Measurements from ENCODE around the gene KRTAP1-5. TPM values are rescaled to one million over a fixed set of nuclear protein-coding genes. Genes with fewer than 3 reads are reported as not detected.

Gene KRTAP1-5
- total RNA-seq, 1 donor from 2014 or later = not detected

DNA sequence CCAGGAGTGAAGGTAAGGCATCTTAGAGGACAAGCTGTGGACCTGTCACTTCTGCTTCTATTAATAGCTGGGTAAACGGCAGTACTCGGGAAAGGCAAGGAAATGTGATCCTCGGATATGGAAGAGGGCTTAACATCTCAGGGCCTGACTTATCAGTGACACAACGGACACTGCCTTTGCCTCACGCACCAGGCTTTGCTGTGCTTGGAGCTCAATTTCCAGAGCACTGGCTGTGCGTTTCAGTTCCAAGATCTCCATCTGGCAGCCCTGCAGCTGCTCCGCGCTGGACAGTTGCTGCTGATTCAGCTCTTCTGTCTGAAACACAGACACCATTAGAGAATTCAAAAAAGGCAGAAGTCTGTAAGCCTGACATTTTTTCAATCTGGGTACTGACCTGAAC lies 46.4 kb downstream of the KRTAP1-5 start:
- Mint-ChIP-seq H3K36me3 (ENCODE audit: low read depth) (no peaks in the 10 kb centered on the region), H3K27ac (no peak overlapping the region), H3K9me3 (no peaks in the 10 kb centered on the region), H3K4me1 (no peaks in the 10 kb centered on the region), H3K27me3 (peaks cover 13% of the 10 kb centered on the region), H3K4me3 (no peak overlapping the region)
- intact Hi-C loops (cut with micrococcal nuclease) = no loop called here
- no peak for DNase-seq

DNA sequence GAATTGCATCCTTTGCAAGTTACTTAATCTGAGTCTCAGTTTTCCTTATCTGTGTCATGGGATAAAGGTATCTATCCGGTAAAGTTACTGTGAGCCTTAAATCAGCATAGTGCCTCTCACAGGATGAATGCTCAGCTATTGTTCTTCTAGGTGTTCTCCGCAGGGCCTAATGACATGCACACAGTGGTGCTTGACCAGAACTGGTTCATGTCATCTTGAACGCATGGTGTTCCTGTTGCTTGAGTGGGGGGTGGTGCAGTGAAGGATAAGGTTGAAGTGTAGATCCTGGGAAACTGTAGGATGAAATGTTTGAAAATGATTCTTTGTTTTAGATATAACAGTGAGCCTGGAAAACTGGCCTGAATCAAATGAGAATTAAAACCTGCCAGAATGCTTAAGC lies 46.9 kb downstream of the KRTAP1-5 start:
- DNase-seq = no peak
- Mint-ChIP-seq H3K9me3 (no peaks in the 10 kb centered on the region), H3K27ac (no peak overlapping the region), H3K27me3 (peaks cover 16% of the 10 kb centered on the region), H3K4me3 (no peak overlapping the region), H3K4me1 (no peaks in the 10 kb centered on the region), H3K36me3 (ENCODE audit: low read depth) (no peaks in the 10 kb centered on the region)
- intact Hi-C loops (cut with micrococcal nuclease) = no loop called here

DNA sequence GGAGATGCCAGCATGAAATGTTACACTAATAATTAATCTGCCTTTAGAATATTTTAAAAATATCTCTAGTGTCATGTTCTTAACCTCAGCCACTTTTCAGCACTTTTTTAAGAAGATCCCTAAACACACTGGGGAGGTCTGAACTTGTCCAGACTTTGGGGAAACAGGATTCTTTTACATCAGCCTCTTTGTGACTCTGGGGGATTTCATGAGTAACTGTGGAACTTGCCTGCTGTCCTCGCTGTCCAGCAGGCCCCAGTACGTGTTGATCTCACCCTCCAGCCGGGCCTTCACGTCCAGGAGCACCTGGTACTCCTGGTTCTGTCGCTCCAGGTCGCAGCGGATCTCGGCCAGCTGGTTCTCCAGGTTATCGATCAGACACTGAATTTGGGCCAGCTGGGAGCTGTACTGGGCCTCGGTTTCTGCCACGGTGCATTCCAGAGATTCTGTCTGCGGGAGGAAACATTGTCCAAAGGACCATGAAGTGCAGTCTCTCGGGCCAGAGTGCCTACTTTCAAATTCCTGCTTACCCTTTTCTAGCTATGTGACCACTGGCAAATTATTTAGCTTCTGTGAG lies 48.3 kb downstream of the KRTAP1-5 start:
- intact Hi-C loops (cut with micrococcal nuclease) = no loop called here
- no peak for DNase-seq
- Mint-ChIP-seq H3K9me3 (no peaks in the 10 kb centered on the region), H3K36me3 (ENCODE audit: low read depth) (no peaks in the 10 kb centered on the region), H3K27me3 (peaks cover 12% of the 10 kb centered on the region), H3K4me3 (no peak overlapping the region), H3K4me1 (no peaks in the 10 kb centered on the region), H3K27ac (no peak overlapping the region)

Other genes with a start within 250 kb of the KRTAP1-5 start
- gene KRT27, start 244.7 kb downstream of the KRTAP1-5 start, total RNA-seq = not detected in 2 replicates
- gene KRT28, start 227.2 kb downstream of the KRTAP1-5 start, total RNA-seq = not detected in 2 replicates
- 26.4 and 27.8 TPM in 2 replicates for gene KRT10, start 204.6 kb downstream of the KRTAP1-5 start, total RNA-seq
- not detected in 2 replicates for gene KRT12, start 160.0 kb downstream of the KRTAP1-5 start, total RNA-seq
- gene KRT20, start 142.0 kb downstream of the KRTAP1-5 start, total RNA-seq = not detected in 2 replicates
- not detected in 2 replicates for gene KRT23, start 89.6 kb downstream of the KRTAP1-5 start, total RNA-seq
- not detected in 2 replicates for gene KRT39, start 60.3 kb downstream of the KRTAP1-5 start, total RNA-seq
- gene KRT40, start 42.9 kb downstream of the KRTAP1-5 start, total RNA-seq = not detected in 2 replicates
- gene KRTAP3-3, start 33.0 kb downstream of the KRTAP1-5 start, total RNA-seq = not detected in 2 replicates
- not detected in 2 replicates for gene KRTAP3-2, start 27.3 kb downstream of the KRTAP1-5 start, total RNA-seq
- not detected in 2 replicates for gene KRTAP3-1, start 18.1 kb downstream of the KRTAP1-5 start, total RNA-seq
- not detected in 2 replicates for gene KRTAP1-4, start 3.0 kb upstream of the KRTAP1-5 start, total RNA-seq
- not detected in 2 replicates for gene KRTAP1-3, start 7.7 kb upstream of the KRTAP1-5 start, total RNA-seq
- not detected in 2 replicates for gene KRTAP1-1, start 14.2 kb upstream of the KRTAP1-5 start, total RNA-seq
- gene KRTAP2-1, start 20.1 kb upstream of the KRTAP1-5 start, total RNA-seq = not detected in 2 replicates
- not detected in 2 replicates for gene KRTAP2-2, start 28.0 kb upstream of the KRTAP1-5 start, total RNA-seq
- gene KRTAP2-3, start 32.9 kb upstream of the KRTAP1-5 start, total RNA-seq = not detected in 2 replicates
- not detected in 2 replicates for gene KRTAP2-4, start 38.7 kb upstream of the KRTAP1-5 start, total RNA-seq
- not detected in 2 replicates for gene KRTAP4-7, start 56.9 kb upstream of the KRTAP1-5 start, total RNA-seq
- gene KRTAP4-8, start 70.9 kb upstream of the KRTAP1-5 start, total RNA-seq = not detected in 2 replicates
- gene KRTAP4-16, start 75.0 kb upstream of the KRTAP1-5 start, total RNA-seq = not detected in 2 replicates
- gene KRTAP4-9, start 78.2 kb upstream of the KRTAP1-5 start, total RNA-seq = not detected in 2 replicates
- gene KRTAP4-11, start 91.2 kb upstream of the KRTAP1-5 start, total RNA-seq = not detected in 2 replicates
- gene KRTAP4-12, start 97.0 kb upstream of the KRTAP1-5 start, total RNA-seq = not detected in 2 replicates
- not detected in 2 replicates for gene KRTAP4-6, start 113.3 kb upstream of the KRTAP1-5 start, total RNA-seq
- not detected in 2 replicates for gene KRTAP4-5, start 122.6 kb upstream of the KRTAP1-5 start, total RNA-seq
- not detected in 2 replicates for gene KRTAP4-4, start 133.5 kb upstream of the KRTAP1-5 start, total RNA-seq
- not detected in 2 replicates for gene KRTAP4-3, start 141.0 kb upstream of the KRTAP1-5 start, total RNA-seq
- not detected in 2 replicates for gene KRTAP4-2, start 151.0 kb upstream of the KRTAP1-5 start, total RNA-seq
- not detected in 2 replicates for gene KRTAP4-1, start 157.7 kb upstream of the KRTAP1-5 start, total RNA-seq
- gene KRTAP9-1, start 162.7 kb upstream of the KRTAP1-5 start, total RNA-seq = not detected in 2 replicates
- not detected in 2 replicates for gene KRTAP9-2, start 199.4 kb upstream of the KRTAP1-5 start, total RNA-seq
- not detected in 2 replicates for gene KRTAP9-3, start 205.2 kb upstream of the KRTAP1-5 start, total RNA-seq
- gene KRTAP9-8, start 210.8 kb upstream of the KRTAP1-5 start, total RNA-seq = not detected in 2 replicates
- not detected in 2 replicates for gene KRTAP9-4, start 222.5 kb upstream of the KRTAP1-5 start, total RNA-seq
- gene KRTAP9-9, start 228.2 kb upstream of the KRTAP1-5 start, total RNA-seq = not detected in 2 replicates
- not detected in 2 replicates for gene KRTAP9-6, start 238.2 kb upstream of the KRTAP1-5 start, total RNA-seq
- not detected in 2 replicates for gene KRTAP9-7, start 248.5 kb upstream of the KRTAP1-5 start, total RNA-seq

All from activated CD4-positive, alpha-beta T cell treated with anti-CD3 and anti-CD28 coated beads, Interleukin-2, amount 10 ng/mL, durations not matched to agents 24 days and 14 days (primary cell).